Lung microvascular endothelial cell (primary cell): ENCODE results near the gene SUGP1. TPM values are rescaled to one million over a fixed set of nuclear protein-coding genes. Genes with fewer than 3 reads are reported as not detected.

Experiments used
- DNase-seq, 2 donors: peaks; one replicate each; pipeline versions ENCODE4 v3.0.0 to v3.0.0-alpha.2; 2010; ENCODE audit warnings: low read depth in 2 of 2
- total RNA-seq: library from RNA; depleted of rRNA; stranded (reverse); fragments of >200 nt; gene quantifications from 2 replicates; pipeline ENCODE4 v1.2.1, GENCODE V29; 2014

Gene SUGP1
- total RNA-seq, 1 donor from 2014 or later = 22.6 TPM

DNA sequence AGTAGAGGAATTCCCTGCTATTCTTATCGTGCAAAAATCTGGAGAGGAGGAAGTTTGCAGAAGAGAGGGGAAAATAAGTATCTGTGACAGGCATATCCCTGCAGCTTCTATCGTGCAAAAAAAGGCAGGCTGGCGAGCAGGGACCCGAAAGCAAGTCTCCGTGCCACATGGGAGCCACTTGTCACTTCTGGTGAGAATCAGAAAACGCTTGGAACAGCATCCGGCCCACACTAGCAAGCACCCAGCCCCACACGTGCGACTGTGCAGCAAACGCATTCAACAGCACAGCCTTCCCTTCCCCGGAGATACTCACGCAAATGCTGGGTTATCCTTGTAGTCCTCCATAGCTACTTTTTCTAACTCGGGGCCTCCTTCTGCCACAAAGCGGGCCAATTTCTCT is 16.9 kb downstream of the SUGP1 start:
- DNase-seq = no peak

DNA sequence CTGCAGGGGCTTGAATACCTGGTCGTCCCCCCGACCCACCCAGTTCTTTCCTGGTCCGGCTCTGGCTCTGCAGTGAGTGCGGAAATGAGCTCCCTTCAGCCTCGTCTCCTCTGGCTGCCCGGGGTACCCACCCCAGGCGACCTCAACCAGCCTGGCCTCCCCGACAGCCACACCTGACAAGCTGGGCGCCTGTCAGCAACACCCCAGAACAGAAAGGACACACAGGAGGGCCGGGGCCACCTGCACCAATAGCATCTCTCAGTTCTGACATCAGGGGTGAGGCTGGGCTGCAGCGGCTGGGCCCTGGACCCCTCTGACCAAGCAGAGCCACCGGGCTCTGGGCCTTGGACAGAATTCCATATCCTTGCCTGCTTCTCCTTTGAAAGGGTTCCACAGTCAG is 19.7 kb downstream of the SUGP1 start:
- no peak for DNase-seq

DNA sequence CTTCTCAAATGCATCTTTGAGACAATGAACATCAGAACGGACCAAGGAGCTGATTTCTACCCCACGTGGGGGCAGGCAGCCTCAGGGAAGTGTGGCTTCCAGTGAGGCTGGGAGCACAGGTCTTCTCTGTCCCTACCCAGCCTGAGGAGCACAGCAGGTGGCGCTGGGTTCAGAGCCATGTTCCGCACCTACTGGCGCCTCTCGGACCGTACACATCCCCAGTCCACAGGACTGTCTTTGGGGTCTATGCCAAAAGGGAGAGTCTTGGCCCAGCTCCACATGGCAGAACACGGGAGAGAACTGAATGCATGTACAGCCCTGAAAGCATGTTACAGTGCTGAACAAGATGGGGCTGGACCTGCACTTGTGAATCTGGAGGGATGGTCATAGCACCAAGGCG is 22.6 kb downstream of the SUGP1 start:
- DNase-seq = no peak

DNA sequence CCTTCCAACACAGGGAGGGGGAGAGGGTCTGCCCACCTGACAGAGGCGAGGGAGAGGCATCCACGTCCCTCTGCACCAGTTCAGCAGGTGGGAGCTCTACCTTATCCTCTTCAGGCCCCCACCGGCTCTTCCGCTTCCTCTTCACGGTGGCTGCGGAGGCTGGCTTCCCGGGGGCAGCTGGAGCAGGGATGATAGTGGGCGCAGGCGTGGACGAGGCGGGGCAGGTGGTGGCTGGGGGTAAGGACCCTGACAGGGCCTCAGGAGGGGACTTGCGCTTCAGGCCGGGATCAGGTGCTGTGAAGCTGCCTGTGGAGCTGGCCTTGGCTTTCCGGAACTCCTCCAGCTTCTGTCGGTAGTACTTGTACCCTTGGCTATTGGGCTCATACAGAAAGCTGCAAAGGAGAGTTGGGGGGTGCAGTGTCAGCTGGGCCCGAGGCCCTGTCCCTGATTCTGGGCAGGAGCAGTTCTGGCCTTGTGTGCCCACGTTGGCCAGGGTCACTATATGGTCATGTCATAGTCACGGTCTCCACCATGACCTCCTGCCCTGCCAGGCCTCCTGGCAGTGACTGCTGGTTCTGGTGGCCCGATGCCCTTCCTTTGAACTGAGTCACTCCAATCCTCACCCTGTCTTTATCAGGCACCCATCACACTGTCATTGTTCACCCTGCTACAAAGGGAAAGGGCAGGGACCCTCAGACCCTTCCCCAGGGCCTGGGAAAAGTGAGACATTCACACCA is 23.2 kb downstream of the SUGP1 start:
- DNase-seq = no peak

DNA sequence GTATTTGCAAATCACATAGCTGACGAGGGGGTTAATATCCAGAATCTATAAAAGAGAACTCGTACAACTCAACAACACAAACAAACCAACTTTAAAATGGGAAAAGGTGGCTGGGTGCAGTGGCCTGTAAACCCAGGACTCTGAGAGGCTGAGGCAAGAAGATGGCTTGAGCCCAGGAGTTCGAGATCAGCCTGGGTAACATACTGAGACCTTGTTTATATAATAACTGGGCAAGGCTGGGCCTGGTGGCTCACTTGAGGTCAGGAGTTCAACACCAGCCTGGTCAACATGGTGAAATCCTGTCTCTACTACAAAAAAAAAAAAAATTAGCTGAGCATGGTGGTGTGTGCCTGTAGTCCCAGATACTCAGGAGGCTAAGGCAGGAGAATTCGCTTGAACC is 25.4 kb downstream of the SUGP1 start:
- no peak for DNase-seq

DNA sequence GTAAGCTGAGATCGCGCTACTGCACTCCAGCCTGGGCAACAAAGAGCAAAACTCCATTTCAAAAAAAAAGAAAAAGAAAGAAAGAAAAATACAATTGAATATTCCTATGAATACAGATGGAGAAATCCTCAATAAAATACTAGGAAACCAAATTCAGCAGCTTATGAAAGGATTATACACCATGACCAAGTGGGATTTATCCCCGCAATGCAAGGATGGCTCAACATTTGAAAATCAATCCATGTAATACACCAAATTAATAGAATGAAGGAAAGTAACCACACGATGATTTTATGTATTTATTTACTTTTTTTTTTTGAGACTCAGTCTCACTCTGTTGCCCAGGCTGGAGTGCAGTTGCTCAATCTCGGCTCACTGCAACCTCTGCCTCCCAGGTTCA is 27.7 kb downstream of the SUGP1 start:
- no peak for DNase-seq

DNA sequence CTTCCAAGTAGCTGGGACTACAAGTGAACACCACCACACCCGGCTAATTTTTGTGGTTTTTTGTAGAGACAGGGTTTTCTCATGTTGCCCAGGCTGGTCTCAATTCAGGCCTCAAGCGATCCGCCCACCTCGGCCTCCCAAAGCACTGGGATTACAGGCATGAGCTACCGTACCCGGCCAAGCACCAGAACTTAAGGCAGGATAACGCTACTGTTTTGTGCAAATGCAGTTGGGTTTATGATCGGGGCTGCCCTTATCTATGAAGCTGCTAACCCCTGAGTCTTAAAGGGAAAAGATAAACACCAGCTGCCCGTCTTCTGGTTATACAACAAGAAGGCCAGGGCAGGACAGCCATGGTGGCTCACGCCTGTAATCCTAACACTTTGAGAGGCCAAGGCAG is 34.6 kb downstream of the SUGP1 start:
- no peak for DNase-seq

DNA sequence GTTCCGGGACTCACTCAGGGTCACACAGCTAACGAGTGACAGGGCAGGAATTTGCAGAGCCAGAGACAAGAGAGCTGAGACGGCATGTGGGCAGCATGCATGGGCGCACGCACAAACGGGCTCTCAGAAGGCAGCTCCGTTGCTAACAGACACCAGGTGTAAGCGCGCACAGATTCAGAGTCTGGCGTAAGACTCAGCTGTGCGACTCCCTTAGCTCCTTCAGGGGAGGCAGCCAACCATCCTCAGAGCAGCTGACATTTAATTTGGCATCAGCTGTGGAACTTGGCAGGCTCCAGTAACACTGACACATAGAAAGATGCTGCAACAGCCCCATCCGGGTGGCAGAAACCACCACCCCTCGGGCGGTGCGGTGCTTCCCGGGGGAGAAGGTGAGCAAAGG is 39.7 kb downstream of the SUGP1 start:
- DNase-seq = no peak

DNA sequence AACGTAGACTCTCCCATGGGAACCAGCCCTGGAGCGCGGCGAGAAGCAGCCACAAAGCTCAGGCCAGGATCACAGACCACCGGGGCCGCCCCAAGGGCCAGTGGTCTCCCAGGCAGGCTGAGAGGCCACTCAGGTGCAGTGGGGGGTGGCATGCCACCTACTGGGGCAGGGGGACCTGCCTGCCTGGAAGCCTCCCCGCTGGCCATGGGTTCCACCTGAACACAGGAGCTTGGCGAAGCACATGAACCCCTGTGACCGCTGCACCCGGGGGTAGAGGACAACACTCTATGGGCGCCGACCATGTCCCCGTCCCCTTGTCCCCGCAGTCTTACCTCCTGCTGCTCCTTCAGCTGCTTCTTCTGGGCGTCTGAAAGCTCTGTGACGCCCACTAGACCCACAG is 40.5 kb downstream of the SUGP1 start:
- DNase-seq = no peak

DNA sequence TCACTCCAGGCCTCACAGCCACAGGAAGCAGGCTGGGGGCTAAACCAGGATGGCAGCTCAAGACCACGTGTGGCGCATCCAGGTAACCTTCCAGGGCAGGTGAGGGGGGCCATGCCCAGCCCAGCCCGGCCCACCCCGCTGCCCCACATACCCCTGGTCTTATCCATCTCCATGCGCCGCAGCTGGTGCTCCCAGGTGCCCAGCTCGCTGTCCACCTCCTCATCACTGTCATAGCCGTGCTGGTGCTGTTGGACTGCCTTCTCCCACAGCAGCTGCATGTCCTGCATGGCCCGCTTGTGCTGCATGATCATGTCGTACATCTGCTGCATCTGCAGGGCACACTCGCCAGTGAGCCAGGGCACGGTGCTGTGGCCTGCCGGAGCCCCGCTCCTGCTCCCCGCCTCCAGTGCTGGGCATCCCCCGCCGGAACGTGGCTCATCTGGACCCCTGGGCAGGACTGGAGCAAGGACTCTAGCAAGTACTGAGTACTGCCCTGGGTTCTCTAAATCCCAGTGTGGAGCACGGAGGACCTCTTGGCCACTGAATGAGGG is 41.2 kb downstream of the SUGP1 start:
- no peak for DNase-seq

DNA sequence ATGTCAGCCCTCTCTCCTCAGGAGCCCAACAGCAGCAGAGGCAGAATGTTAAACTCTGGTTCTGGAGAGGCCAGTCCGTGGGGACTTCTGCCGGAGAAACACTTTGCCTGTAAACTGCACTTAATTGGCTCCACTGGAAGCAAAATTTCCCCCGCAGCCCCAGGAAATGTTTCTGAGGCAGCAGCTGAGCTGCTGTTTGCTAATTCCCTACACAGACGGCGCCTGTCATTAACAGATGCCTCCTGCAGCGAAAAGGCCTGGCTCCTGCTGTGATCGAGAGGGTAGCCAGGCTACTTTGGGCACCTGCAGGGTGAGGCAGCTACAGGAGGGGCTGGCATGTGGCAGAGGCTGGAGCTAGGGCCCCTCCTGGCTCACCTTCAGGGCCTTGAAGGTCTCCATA is 42.0 kb downstream of the SUGP1 start:
- no peak for DNase-seq

DNA sequence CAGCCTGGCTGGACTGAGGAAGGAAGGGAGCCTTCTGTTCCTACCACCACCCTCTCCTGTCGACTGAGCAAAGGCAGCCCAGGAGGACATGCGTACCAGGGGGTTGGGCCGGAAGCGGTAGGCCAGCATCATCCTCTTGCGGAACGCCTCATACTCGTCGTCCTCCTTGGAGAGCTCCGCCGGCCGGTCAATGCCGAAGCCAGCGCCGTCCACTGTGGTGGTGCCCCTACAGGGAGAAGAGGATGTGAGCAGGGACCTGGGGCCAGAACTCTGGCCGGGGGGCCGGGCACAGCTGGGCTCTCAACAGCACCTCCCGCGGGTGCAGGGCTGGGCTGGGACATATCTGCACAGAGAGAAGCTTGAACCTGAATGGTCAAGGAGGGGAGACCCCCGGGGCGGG is 43.5 kb downstream of the SUGP1 start:
- no peak for DNase-seq

DNA sequence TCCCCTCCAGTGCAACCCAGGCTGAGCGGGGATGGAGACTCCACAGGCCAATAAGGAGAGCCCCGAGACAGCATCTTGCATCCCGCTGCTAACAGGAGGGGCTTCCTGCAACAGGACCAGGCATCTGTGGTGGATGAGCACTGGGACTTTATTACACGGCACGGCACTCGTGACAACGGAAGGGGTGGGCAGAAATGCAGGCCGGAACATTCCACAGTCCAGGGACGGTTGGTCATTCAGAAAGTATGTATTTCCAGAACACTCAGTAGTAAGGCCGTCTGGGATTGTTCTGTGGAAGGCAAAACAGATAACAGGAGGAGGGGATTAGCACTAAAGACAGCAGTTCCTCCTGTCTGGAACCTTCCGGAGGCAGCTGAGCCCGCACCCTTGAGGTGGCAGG is 43.9 kb downstream of the SUGP1 start:
- DNase-seq = no peak

DNA sequence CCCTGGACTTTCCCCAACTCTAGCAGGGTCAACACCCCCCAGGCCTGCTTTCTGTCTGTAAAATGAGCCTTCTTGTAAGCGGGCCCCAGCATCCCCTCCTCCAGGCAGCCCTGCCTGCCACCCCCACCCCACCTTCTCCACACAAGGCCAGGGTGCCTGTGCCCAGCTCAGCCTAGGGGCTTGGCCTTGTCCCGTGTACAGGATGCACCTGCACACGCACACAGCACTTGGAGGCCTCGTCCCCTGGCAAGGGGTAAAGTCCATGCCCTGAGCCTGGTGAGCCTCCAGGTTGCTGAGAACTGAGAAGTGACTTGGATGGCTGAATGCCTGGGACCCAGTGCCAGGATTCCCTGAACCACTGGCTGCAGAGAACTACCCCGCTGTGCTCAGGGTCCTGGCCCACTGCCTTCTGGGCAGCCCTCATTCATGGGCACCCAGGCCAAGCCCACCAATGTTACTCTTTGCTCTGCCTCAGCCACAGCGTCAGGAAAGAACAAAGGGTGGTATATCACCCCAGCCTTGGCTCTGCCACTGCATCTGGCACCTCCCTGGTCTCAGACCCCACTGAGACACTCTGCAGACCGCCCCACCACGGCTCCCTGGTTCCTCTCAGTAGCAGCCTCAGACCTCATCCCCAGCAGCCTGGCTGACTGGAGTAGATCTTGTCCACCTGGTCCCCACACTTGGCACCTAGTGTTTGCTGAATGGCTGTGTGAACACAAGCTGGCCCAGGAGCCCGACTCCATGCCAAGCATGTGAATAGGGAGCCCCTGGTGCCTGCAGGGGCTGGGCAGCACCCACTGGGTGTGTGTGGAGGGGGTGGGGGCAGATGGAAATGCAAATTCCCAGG is 45.4 kb downstream of the SUGP1 start:
- no peak for DNase-seq

DNA sequence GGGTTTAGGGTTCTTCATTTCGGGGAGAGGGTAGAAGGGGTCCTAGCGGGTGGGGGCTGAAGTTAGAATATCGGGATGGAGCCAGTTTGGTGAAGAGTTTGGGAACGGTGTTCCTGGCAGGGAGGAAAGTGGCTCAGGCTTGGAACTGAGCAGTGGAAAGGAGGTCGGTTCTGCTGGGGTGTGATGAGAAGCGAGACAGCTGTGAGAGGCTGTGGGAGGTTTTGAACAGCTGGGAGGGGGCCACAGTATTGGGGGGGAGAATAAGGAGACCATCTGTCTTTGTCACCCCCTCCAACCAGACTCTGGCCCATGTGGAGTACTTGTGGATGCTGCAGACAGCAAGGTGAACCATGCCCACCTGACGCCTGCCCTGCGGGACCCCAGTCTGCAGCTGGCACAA is 46.2 kb downstream of the SUGP1 start:
- DNase-seq = no peak

DNA sequence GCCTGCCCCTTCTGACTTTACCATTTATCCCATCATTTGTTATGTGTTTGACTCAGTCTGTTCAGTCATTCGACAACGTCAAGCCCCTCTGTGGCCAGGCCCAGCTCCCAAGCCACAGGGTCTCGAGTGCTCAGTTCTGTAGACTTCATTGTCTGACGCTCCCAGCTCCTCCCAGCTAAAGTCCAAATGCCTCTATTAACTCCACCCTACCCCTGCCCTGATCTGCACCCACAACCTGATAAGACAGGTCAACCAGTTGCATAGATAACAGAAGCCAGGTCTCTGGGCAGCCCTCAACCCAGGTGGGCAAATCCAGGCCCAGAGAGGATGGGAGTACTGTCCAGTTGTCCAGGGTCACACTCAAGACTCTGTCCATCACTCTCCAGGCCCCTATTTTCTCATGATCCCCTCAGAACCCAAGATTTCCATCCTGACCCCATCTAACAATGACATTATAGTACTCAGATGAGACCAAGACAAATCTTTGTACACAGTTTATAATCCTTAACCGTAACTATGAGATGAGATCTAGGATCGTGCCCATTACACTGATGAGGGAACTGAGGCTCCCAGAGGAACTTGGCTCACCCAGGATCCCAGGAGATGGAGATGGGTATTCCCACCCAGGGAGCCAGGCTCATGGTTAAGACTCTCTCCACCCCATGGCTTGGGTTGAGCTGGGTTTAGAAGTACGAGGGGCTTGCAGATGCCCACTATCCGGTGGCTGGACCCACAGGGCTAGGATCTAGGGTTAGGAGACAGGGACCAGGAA is 48.3 kb downstream of the SUGP1 start:
- no peak for DNase-seq

DNA sequence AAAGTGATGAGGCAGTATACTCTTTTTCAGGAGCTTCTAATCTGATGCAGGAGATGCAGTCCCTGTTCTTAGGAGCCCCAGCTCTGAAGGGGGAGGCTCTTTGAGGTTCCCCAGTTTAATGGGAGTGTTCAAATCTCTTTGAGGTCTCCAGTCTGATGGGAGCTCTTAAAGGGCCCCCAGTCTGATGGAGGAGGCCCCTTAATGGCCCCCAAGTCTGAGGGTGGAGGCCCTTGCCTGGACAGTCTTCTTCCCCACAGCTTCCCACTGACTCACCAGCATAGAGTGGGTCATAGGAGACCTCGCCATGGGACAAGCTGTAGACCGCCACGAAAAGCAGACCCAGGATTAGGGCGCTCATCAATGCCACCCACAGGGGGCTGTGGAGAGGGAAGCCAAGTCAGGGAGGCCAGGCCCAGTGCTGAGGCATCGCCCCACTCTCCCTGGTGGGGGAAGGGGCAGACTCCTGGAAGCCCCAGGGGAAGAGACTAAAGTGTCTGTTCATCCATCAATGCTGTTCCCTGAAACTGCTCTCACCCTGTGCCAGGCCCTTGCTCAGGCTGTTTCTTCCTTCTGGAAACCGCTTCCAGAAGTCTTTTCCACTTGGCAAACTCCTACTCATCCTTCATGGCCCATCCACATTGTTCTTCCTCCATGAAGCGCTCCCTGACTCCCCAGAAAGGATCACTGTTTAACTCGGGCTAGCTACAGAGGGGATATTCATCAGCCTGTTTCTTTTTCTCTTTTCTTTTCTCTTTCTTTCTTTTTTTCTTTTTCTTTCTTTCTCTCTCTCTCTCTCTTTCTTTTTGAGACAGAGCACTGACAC is 49.3 kb downstream of the SUGP1 start:
- DNase-seq = no peak

DNA sequence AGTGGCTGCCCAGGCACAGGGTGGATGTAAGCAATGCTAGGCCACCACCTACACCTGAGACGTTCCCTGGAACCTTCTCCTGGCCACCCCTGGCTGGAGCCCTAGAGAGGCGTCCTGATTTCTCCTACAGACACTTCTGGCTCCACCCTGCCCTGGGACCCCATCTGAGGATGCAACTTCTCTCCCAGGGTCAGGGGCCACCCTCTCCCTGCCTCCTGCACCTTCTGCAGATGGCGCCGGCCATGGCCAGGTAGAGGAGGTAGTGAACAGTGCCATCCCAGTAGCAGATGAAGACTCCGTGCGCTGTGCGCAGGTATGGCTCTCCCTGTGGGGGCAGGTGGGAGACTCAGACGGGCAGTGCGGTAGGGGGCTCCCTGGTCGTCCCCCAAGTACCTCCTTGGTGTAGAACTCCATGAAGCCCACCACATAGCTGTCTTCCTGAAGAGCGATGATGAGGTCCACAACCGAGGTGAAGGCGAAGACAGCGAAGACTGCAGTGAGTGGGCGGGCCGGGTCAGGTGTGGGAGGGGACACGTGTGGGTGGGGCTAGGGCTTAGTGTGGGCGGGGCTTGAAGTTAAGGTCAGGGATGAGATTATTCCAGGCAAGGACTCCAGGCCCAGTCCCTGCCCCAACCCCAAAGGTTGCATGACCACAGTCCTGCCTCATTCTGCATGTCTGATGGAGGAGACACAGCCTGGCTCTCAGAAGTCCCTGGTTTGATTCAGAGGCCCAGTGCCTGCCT is 50.2 kb downstream of the SUGP1 start:
- DNase-seq = no peak

DNA sequence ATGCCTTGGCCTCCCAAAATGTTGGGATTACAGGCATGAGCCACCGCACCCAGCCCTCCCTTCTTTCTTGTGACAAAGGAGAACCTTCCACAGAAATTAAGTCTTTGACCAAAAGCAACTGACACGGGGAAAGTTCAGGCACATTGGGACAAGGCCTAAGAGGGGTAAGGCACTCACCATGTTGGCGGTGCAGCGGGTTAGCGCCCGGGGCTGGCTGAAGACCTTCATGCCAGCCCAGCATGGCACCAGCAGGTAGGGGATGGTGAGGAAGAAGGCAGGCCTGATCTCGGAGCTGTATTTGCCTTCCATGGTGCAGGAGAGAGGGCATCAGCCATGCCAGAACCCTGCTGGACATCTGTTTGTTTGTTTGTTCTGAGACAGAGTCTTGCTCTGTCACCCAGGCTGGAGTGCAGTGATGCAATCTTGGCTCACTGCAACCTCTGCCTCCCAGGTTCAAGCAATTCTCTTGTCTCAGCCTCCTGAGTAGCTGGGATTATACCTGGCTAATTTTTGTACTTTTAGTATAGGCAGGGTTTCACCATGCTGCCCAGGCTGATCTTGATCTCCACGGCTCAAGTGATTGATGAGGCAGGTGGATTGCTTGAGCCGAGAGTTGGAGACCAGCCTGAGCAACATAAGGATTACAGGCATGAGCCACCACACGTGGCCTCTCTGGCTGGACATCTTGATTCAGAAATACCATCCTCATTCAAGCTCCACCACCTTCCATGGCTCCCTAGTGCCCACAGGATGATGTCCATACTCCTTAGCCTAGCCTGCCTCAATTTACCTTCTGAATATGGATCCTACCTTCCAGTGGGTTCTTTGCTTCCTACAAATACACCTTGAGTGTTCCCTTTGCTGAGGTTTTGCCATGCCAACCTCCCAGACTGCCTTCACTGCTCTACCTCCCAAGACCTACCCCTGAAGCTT is 51.6 kb downstream of the SUGP1 start:
- DNase-seq = no peak
